Subcutaneous adipose tissue (tissue), 4 donors: ENCODE results near the gene ADAM19. TPM values are rescaled to one million over a fixed set of nuclear protein-coding genes. Genes with fewer than 3 reads are reported as not detected.

Experiments
- total RNA-seq, 4 donors: library from RNA; depleted of rRNA; stranded (reverse); fragments of >200 nt; gene quantifications; one replicate each; pipeline ENCODE4 v1.1.0, GENCODE V29; 2016
- TF ChIP-seq, protein P1 (sequence below): fragments of 450-650 bp; IDR thresholded peaks from one replicate; pipeline ENCODE4 v1.5.1; 2016; ENCODE audit warnings: low read depth, mild to moderate bottlenecking, control low read depth, antibody characterized with exemption, moderate library complexity

The ADAM19 gene
- total RNA-seq, 4 donors from 2014 or later: 1.4 to 2.9 (median 2.2) TPM

GRCh38 chr5:157554179-157555036, 21.2 kb downstream of the ADAM19 start:
- TF ChIP-seq, protein P1, sequence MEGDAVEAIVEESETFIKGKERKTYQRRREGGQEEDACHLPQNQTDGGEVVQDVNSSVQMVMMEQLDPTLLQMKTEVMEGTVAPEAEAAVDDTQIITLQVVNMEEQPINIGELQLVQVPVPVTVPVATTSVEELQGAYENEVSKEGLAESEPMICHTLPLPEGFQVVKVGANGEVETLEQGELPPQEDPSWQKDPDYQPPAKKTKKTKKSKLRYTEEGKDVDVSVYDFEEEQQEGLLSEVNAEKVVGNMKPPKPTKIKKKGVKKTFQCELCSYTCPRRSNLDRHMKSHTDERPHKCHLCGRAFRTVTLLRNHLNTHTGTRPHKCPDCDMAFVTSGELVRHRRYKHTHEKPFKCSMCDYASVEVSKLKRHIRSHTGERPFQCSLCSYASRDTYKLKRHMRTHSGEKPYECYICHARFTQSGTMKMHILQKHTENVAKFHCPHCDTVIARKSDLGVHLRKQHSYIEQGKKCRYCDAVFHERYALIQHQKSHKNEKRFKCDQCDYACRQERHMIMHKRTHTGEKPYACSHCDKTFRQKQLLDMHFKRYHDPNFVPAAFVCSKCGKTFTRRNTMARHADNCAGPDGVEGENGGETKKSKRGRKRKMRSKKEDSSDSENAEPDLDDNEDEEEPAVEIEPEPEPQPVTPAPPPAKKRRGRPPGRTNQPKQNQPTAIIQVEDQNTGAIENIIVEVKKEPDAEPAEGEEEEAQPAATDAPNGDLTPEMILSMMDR: no peak

DNA sequence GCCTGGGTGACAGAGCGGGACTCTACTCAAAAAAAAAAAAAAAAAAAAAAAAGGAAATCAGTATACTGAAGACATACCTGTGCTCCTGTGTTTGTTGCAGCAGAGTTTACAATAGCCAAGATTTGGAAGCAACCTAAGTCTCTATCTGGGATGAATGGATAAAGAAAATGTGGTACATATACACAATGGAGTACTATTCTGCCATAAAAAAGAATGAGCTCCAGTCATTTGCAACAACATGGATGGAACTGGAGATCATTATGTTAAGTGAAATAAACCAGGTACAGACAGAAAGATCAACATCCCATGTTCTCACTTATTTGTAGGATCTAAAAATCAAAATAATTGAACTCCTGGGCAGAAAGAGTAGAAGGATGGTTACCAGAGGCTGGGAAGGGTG, 22.9 kb downstream of the ADAM19 start:
- TF ChIP-seq, protein P1: no peak

DNA sequence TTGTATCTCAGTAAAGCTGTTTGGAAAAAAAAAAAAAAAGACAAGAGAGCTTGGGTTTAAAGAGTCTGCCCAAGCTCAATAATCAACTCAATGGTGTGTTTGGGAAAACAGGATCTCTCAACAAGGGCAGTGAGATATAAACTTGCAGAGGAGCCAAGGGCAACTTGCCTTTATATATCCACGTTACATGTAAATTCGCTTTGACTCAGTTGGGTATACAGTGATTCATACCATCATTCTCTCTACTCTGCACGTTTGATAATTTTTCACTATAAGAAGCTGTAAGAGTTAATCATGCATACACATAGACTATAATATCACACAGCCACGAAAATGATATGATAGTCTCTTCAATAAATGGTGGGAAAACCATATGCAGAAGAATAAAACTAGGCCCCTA, 24.9 kb downstream of the ADAM19 start:
- TF ChIP-seq, protein P1: no peak

GRCh38 chr5:157549954-157550549, 25.5 kb downstream of the ADAM19 start:
- TF ChIP-seq, protein P1: no peak

GRCh38 chr5:157549283-157549629, 26.3 kb downstream of the ADAM19 start:
- TF ChIP-seq, protein P1: no peak

DNA sequence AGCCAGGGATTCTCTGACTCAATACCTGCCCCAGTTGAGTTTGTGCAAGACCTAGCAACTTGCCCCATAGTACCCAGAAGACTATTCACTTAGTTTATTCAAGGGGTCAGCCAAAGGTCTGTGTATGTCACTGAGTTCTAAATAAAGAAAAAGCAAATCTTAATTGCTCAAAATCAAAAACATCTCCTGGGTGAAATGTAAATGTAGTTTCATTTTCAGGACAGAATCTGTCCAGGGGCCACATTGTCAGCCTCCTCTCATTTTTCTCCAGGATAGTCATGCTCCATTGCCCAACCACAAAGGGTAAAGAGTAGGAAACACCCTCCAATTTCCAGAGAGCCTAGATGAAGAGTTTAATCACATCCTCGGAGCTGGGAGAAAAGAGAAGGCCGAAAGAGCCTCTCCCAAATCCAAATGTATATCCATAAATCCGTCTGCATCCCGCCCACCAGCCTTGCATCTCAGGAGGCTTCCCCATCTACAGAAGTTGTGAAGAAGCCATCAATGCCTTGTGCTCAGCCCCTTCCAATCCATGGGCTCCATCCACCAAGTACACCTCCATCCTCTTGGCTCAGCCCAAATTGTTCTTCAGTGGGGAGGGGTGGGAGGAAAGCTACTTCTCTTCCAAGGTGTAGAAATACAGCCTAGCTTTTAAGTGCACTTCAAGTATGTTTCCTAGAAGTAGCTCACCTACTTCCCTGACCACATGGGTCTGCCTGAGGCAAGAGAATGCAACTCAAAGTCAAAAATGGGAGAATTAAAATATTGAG, 26.9 kb downstream of the ADAM19 start:
- TF ChIP-seq, protein P1: no peak
